Omental fat pad (tissue), 4 donors: ENCODE results near the gene C3orf49. TPM values are rescaled to one million over a fixed set of nuclear protein-coding genes. Genes with fewer than 3 reads are reported as not detected.

Experiments
- ATAC-seq: fragments of 150-250 bp; one replicate; pipeline ENCODE4 v1.9.1; 2016; ENCODE audit warnings: mild to moderate bottlenecking, moderate library complexity; ENCODE audit not compliant: low FRiP score
- DNase-seq: peaks from one replicate; pipeline ENCODE4 v3.0.0-alpha.2; 2019; ENCODE audit warnings: low spot score
- CTCF ChIP-seq, 3 donors: fragments of 450-650 bp; IDR thresholded peaks; one replicate each; pipeline ENCODE4 v1.5.1; 2016 to 2017; ENCODE audit warnings: antibody characterized with exemption in 3 of 3, mild to moderate bottlenecking in 3 of 3, moderate library complexity in 2 of 3
- total RNA-seq, 4 donors: library from RNA; depleted of rRNA; stranded (reverse); fragments of >200 nt; gene quantifications; one replicate each; pipeline ENCODE4 v1.1.0, GENCODE V29; 2016

The C3orf49 gene
- not detected for total RNA-seq

GRCh38 chr3:63819151-63819398, at the start of gene C3orf49:
TSS of gene C3orf49 (plus strand) at chr3:63819299. CDS start at chr3:63819472, 173 bp downstream.
- no peak for TF ChIP-seq CTCF (IDR thresholded peaks at IDR 0.05)

GRCh38 chr3:63774781-63775180, 44.3 kb upstream of the C3orf49 start:
- ATAC-seq = no peak
- no peak for DNase-seq
- no peak for TF ChIP-seq CTCF (IDR thresholded peaks at IDR 0.05)

More at GRCh38 chr3:63819151-63819398, at the start of gene C3orf49:
- DNase-seq (no peak), ATAC-seq (no peak)

GRCh38 chr3:63779227-63779626, 39.9 kb upstream of the C3orf49 start:
- DNase-seq (no peak), ATAC-seq (no peak)
- TF ChIP-seq CTCF (IDR thresholded peaks at IDR 0.05) = no peak

- ATAC-seq (peak; percentile 64), DNase-seq (no peak)
- TF ChIP-seq CTCF (IDR thresholded peaks at IDR 0.05) = no peak
Observed at GRCh38 chr3:63791974-63792373, 27.1 kb upstream of the C3orf49 start.

- no peak for DNase-seq
- TF ChIP-seq CTCF (IDR thresholded peaks at IDR 0.05) = no peak
- ATAC-seq = no peak
Observed at GRCh38 chr3:63795438-63795837, 23.7 kb upstream of the C3orf49 start.

GRCh38 chr3:63798544-63798943, 20.6 kb upstream of the C3orf49 start:
- ATAC-seq (no peak), DNase-seq (no peak)
- no peak for TF ChIP-seq CTCF (IDR thresholded peaks at IDR 0.05)

GRCh38 chr3:63798949-63799348, 20.1 kb upstream of the C3orf49 start:
- ATAC-seq (no peak), DNase-seq (no peak)
- no peak for TF ChIP-seq CTCF (IDR thresholded peaks at IDR 0.05)
